T-helper 2 cell (primary cell): ENCODE data around the gene TRAF5.

Experiments
- DNase-seq, 5 experiments: peaks; one replicate each; pipeline versions ENCODE4 v3.0.0 to v3.0.0-alpha.2; 2012 to 2022

TRAF5 gene

DNA sequence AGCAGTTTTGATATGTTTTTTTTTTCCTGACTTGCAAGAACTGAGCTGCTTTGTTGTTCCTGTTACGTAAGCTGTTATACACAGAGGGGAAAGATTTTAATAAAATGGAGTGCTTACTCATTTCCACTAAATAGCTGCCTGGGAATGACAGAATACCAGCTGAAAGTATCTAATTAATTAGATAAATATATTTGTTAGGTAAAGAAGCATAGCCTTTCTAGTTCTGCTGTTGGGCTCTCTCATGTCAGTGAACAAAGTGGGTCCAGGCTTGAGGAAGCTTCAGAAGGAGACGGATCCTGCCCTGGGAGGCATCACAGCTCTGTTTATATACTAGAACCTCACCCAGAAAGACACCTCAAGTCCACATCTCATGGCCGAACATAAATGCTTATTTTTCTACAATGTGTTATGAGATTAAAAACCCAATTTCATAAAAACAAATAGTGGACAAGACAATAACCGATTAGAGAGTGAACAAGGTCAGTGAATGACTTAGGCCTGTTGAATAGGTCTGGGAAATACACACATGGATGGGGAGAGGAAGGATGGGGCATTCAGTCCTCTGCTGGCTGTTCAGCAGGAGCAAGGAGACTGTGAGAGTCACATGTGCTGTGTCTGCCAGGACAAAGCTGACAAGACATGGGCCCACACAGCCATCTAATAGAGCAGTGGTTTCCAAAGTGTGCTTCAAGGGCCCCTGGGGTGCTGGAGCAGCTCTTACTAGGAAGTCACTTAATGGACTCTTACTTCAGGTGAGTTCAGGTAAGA, 20.6 kb downstream of the TRAF5 start:
- no peak for DNase-seq

DNA sequence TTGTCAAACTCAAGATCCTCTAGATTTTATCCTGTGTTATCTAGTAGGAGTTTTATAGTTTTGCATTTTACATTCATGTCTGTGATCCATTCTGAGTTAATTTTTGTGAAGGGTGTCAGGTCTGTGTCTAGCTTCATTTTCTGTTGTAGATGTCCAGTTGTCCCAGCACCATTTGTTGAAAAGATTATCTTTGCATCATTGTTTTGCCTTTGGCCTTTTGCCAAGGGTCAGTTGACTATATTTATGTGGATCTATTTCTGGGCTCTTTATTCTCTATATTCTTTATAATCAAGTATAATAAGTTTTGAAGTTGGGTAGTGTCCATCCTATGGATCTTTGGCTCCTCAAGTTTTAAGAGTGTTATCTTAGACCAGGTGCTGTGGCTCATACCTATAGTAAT, 21.9 kb downstream of the TRAF5 start:
- no peak for DNase-seq

DNA sequence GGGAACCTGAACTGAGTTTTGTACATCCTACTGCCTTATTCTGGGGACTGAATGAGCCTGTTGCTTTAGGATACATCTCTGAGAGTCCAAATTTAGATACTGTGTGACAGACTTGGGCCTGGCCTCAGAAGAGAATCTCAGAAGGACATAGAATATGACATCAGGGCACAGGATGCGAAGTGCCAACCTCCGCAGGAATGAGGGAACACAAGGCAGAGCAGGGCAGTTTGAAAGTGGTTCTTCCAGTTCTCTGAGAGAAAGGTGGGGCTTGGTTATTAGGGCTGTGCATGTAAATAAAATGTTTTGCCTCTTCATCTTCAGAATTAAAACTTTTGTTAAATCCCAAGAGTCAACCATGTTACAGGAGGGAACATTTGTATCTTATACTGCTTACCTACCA, 23.1 kb downstream of the TRAF5 start:
- DNase-seq = no peak

DNA sequence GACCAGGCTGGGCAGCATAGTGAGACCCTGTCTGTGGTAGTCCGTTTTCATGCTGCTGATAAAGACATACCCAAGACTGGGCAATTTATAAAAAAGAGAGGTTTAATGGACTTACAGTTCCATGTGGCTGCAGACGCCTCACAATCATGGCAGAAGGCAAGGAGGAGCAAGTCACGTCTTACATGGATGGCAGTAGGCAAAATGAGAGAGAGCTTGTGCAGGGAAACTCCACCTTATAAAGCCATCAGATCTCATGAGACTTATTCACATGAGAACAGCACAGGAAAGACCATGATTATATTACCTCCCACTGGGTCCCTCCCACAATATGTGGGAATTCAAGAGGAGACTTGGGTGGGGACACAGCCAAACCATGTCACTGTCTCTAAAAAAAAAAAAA, 25.4 kb downstream of the TRAF5 start:
- peak in 1 of 5 experiments; percentile 13 for DNase-seq

DNA sequence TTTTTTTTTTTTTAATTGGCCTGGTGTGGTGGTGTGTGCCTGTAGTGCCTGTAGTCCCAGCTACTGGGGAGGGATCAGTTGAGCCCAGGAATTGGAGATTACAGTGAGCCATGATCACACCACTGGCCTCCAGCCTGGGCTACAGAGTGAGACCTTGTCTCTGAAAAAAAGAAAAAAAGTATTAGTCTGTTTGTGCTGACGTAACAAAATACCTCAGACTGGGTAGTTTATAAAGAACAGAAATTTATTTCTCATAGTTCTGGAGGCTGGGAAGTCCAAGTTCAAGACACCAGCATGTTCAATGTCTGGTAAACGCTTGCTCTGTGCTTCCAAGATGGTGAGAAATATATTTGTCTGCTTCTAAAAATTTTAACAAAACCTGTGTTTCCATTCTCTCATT, 25.8 kb downstream of the TRAF5 start:
- DNase-seq = no peak

DNA sequence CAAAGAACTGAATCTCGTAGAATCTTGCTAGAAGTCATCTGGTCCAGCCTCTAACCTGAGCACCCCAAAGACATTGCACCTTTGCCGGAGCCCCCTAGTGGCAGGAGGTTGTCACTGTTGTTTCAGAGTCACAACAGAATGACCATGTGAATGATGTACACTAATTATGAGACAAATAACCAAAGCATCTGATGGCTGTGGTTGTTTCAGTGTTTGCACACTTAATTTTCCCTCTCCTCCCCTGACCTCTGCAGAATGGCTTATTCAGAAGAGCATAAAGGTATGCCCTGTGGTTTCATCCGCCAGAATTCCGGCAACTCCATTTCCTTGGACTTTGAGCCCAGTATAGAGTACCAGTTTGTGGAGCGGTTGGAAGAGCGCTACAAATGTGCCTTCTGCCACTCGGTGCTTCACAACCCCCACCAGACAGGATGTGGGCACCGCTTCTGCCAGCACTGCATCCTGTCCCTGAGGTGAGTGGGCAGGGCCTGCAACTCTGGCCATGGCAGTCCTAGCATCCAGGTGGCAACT, 26.4 kb downstream of the TRAF5 start:
- peak in 4 of 5 experiments; percentile 42 to 91 (median 48) for DNase-seq

DNA sequence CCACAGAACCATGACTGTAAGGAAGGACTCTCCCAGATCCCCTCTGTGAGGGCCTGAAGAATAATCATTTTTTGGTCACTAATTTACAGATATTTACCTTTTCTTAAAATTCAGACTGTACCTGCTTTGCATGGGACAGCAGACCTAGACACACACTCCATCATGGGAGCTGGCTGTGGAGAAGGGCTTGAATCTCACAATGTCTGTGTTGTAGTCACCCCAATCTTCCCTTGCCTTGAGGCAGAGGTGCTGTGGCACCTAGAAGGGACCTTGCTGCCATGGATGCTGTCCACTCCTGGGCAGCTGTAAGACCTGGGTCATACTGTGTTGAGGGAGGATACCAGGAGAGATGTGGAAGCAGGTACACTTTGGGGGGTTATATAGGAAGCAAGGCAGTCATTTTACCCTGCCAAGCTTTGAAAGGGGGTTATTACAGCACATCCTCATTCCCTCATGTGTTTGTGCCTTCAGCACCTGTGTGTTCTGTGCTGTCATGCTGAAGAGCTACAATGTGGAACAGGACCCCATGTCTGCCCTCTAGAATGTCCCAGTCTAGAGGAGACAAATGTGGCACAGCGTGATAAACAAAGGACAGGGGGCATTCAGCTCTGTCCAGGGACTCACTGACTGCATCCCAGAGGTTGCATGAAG, 27.1 kb downstream of the TRAF5 start:
- DNase-seq = peak in 1 of 5 experiments; percentile 17

DNA sequence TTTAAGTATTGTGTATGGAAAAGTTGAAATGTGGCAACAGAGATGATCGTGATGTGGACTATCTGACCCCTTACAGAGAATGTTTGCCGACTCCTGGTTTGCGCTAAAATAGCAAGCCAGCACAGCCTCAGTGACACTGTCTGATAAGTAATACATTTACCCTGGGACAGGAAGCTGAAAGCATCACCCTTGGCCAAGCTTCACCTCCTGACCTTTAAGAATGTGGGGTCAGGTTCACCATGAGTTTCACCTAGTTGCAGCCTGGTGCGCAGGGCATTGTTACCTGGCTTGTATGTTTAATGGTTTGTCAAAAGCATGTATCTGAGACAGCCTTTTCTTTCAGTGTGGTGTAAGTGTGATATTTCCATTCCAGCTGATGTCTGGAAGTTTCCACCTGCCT, 29.2 kb downstream of the TRAF5 start:
- no peak for DNase-seq

DNA sequence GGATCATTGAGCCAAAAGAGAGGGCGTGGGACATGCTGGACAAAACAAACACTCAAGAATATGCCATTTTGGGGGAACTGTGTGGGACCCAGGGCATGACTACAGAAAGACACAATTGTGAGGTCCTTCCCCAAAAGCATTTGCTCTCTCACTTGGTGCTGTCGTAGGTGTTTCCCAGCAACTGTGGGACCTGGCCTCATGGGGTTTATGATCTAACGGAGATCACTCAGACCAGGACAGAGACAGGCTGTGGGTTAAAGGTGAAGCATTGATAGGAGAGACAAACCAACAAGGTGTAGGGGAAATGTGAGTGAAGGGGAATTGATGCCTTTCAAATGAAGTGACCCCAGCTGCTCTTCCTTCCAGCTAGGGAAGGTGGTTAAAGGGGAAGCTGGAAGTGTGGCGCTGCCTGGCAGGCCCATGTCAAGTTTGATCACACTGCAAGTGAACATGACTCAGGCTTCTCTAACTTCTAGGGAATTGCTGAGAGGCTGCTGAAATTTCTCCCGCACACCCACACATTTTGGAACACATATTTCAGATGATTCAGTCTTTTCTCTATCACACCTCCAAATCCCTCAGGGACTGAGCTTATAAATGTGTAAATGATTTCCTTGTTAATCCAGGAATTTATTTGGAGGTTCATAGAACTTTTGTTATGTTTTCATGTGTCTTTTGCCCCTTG, 30.2 kb downstream of the TRAF5 start:
- no peak for DNase-seq

DNA sequence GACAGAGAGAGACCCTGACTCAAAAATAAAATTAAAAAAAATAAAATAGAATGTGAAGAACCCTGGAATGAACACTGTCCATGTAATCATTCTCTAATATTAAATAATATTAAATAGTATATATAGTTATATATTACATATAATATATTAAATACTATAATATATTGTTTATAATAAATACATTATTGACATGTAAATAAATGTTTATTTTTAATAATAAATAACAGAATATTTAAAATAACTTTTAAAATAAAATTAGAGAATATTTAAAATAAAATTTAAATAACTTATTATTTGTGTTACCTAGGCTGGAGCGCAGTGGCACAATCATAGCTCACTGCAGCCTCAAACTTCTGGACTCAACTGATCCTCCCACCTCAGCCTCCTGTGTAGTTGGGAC, 32.1 kb downstream of the TRAF5 start:
- DNase-seq = no peak

DNA sequence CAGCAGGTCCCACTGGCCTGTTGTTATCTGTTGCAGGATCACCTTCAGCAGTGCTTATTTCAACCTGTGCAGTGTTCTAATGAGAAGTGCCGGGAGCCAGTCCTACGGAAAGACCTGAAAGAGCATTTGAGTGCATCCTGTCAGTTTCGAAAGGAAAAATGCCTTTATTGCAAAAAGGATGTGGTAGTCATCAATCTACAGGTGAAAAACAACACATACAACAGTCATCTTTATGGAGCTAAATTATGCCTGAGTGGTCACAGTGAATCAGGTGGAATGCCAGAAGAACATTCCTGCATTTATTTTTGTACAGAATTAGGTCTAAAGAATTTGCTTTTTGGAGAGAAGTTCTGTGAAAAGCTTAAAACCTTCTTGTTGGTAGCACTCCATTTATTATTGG, 33.2 kb downstream of the TRAF5 start:
- DNase-seq = no peak

DNA sequence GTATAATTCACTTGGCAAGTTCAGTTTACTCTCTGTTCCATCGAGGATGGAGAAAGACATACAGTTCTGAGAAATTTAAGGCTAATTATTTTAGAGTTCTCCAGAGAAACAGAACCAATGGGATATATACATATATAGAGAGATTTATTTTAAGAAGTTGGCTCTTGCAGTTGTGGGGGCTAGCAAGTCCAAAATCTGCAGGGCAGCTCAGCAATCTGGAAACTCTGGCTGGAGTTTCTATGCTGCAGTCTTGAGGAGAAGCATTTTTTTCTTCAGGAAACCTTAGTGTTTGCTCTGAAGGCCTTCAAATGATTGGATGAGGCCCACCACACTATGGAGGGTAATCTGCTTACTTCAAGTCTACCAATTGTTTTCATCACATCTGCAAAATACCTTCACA, 34.6 kb downstream of the TRAF5 start:
- no peak for DNase-seq

DNA sequence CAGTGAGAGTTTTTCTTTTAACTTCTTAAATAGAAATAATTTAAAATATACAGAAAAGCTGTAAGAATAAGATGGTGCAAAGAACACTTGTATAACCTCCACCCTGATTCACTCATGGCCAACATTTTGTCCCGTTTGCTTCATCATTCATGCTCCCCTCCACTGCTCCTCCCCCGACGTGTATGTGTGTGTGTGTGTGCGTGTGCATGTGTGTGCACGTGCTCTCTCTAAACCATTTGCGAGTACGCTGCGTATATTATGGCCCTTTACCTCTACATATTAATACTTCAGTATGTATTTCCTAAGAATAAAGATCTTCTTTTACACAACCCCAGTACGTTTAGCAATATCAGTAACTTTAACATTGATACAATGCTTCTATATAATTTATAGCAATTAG, 43.0 kb downstream of the TRAF5 start:
- no peak for DNase-seq

DNA sequence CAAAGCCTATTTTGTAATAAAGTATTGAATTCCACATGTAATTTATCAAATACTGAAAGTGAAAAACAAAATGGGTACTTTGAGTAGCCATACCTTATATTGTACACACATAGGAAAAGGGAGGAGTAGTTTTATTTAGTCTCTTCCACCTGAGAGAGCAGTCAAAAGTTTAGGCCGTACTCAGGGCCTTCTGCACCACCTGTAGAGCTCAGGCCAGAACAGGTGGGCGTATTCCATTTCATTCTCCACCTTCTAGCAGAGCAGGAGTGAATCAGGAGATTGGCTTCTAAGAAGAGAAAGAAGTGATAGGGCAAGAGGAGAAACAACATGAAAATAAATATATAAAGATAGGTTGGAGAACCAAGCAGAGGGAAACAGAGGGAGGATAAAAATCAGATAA, 44.0 kb downstream of the TRAF5 start:
- DNase-seq = no peak

DNA sequence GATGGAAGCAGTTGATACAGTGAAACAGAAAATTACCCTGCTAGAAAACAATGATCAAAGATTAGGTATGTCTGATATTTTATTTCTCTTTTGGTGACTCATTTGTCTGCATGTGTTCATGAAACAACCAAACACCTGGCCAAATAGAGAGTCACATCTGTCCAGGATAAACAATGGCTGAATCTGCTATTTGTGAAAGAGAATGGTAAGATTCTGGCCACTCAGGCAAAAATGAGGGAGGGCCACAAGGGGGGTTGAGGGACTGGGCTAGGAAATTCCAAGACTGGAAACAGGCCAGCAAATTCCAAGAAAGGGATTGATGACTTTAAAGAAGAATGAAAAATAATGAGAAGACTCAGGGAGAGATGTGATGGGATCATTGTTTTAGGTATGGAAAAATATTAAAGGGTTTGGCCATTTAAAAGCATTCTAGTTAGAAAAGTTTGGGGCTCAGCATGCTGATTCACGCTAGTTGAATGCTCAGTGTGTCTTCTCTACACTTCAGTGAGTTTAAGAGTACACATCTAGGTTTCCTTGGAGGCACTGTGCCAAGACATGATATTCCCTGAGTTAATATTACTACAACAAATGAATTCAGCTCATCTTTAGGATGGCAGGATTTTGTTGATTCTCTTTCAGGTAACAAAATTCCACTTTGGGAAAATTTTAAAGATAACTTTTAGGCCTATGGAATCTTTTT, 44.9 kb downstream of the TRAF5 start:
- DNase-seq = no peak

DNA sequence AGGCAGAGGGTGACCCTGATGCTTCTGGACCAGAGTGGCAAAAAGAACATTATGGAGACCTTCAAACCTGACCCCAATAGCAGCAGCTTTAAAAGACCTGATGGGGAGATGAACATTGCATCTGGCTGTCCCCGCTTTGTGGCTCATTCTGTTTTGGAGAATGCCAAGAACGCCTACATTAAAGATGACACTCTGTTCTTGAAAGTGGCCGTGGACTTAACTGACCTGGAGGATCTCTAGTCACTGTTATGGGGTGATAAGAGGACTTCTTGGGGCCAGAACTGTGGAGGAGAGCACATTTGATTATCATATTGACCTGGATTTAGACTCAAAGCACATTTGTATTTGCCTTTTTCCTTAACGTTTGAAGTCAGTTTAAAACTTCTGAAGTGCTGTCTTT, 45.8 kb downstream of the TRAF5 start:
- no peak for DNase-seq

DNA sequence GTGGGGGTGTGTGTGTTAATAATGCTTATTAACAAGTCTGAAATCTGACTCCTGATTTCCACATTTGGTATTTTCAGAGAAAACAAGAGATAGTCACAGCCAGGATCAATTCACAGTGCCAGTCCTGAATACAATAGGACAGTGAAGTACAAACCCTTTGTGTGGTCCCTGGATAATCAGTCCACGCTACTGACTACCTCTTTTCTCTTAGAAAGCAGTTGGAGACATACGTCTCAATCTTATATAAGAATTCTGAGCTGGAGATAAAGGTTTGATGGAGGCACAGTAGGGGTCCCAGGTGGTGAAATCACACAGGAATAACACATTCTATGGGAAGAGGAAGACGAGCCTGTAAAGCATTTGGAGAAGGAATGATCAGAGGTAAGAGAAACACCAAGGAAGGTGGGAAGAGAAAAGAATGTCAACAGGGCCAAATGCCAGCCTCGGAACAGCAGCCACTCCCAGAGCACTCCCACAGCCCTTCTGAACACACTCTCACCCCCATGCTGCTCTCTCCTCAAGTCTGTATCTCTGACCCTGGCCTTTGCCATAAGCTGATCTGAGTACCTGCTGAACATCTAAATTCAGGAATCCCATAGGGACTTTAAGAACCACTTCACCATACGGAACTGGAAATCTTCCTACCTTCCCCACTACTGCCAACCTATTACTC, 48.6 kb downstream of the TRAF5 start:
- DNase-seq = no peak

DNA sequence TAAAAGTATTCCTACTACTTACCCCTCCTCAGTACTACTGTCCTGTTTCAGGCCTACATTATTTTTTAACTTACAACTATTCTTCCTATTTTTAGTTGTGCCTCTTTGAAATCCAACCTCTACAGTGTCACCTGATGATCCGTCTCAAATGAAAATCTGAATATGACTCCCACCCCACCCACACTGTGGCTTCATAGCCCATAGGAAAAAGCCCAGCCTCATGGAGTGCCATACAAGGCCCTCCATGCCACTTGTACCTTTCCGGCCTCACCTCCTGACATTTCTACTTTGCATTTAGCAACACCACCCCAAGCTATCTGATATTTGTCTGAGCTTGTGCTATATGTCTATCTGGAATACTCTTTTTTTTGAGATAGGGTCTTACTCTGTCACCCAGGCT, 49.3 kb downstream of the TRAF5 start:
- no peak for DNase-seq

DNA sequence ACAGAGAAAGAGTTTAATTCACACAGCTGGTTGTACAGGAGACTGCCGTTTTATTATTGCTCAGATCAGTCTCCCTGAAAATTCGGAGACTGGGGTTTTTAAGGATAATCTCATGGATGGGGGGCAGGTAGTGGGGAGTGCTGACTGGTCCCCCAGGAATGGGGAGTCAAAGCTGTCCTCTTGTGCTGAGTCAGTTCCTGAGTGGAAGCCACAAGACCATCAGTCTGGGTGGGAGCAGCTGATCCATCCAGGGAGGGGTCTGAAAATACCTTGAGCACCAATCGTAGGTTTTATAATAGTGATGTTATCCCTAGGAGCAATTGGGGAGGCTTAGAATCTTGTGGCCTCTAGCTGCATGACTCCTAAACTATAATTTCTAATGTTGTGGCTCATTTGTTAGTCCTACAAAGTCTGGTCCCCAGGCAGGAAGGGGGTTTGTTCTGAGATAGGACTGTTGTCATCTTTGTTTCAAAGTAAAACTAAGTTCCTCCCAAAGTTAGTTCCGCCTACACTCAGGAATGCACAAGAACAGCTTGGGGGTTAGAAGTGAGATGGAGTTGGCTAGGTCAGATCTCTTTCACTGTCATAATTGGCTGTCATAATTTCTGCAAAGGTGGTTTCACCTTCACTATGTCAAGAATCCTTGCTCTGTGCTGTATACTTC, 50.3 kb downstream of the TRAF5 start:
- DNase-seq = no peak

DNA sequence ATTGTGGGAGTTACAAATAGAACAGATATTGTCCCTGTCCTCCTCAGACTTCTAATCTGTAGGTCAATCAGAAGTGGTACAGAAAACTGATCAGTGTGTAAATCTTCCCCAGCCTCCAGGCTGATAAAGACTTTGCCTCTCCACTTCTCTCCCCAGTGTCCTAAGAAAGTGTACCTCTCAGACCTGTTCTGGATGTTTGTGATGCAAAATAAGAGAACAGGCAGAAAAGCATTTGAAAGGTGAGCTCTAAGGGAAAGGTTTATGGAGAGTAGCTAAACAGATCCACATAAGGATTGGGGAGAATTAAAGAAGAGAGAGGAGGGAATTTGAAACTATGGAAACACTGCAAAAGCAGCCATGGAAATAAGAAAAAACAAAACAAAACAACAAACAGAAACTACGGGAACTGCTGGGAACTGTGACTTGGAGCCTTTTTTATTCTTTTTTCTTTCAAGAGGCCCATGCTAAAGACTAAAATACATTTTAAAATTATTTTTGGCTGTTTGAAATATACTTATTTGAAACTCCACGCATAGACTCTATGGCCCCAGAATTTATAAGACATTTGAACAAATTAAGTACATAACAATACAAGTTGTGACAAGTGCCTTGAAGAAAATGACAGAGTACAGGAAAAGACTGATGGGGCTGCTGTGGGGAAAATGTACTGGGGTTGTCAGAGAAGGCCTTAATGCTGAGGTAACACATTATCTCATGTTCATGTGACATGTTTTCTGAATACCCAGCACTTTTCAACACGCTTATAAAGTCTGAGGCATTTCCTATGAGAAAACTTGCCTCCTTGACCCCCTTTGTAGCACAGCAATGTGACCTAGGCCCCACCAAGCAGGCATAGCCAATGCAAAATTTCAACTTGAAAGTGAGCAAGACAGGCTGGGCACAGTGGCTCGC, 51.2 kb downstream of the TRAF5 start:
- DNase-seq = no peak

DNA sequence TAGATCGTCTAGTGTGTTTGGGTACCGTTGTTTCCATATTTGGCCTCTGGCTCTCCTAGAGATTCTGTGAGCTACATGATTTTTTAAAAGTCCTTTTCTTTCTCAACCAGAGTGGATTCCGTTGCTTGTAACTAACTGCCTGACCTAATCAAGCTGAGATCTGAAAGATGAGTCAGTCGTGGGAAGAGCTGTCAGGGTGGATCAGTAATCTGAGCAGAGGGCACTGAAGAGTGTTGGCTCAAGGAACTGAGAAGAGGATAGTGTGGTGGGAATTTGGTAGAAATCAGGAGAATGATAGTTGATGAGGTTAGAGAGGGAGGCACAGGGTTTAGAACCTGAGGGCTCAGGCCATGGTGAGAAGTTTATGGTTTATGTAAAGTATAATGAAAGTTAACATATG, 52.2 kb downstream of the TRAF5 start:
- DNase-seq = peak in 1 of 5 experiments; percentile 27
